ENCODE results near the gene CAMKMT. TPM values are rescaled to one million over a fixed set of nuclear protein-coding genes. Genes with fewer than 3 reads are reported as not detected.

The CAMKMT gene
- total RNA-seq, 1 experiment from 2014 or later, result 2.7 TPM

DNA sequence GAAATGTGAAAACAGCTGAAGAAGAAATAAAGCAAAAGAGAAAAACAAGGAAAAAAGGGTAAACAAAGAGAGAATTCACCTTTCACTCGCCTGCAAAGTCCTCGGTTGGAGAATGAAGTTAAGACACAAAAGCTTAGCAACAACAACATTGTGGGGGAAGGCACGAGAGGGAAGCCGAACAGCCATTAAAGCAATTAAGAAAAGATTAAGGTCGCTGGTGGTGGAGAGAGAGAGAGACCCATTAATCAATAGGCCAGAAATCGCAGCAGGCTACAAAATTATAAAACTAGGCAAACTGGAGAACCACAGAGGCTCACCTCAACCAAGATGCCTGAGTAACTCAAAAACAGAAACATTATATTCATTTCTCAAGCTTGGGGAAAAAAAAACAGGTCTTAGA is 459.8 kb downstream of the CAMKMT start:
- ChIA-PET CTCF (no interaction called here), POLR2A (ENCODE audit: unreplicated experiment) (no interaction called here)
- H3K36me3 ChIP-seq (ENCODE audit: low read depth, low read length), result no peaks in the 10 kb centered on the region
- DNase-seq (no peak), ATAC-seq (no peak)
- no peaks in the 10 kb centered on the region for H3K4me1 ChIP-seq (ENCODE audit: insufficient read depth, low read length)
- TF ChIP-seq EZH2 (IDR thresholded peaks at IDR 0.05; ENCODE audit: low read length, unreplicated experiment), result no peak
- TF ChIP-seq, protein P1, sequence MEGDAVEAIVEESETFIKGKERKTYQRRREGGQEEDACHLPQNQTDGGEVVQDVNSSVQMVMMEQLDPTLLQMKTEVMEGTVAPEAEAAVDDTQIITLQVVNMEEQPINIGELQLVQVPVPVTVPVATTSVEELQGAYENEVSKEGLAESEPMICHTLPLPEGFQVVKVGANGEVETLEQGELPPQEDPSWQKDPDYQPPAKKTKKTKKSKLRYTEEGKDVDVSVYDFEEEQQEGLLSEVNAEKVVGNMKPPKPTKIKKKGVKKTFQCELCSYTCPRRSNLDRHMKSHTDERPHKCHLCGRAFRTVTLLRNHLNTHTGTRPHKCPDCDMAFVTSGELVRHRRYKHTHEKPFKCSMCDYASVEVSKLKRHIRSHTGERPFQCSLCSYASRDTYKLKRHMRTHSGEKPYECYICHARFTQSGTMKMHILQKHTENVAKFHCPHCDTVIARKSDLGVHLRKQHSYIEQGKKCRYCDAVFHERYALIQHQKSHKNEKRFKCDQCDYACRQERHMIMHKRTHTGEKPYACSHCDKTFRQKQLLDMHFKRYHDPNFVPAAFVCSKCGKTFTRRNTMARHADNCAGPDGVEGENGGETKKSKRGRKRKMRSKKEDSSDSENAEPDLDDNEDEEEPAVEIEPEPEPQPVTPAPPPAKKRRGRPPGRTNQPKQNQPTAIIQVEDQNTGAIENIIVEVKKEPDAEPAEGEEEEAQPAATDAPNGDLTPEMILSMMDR (conservative IDR thresholded peaks at IDR 0.05; ENCODE audit: low read depth, low read length), result no peak
- no peak for TF ChIP-seq EZH2phosphoT487 (IDR thresholded peaks at IDR 0.05; ENCODE audit: borderline replicate concordance, low read length)
- H3F3A ChIP-seq (ENCODE audit: low read length, unreplicated experiment), result no peaks in the 10 kb centered on the region
- H2AFZ ChIP-seq (ENCODE audit: low read length), result no peak overlapping the region
- no peak overlapping the region for H3K4me2 ChIP-seq (ENCODE audit: low read length)
- peaks cover 32% of the 10 kb centered on the region for H3K27me3 ChIP-seq (ENCODE audit: low read length)
- intact Hi-C loops (cut with micrococcal nuclease), result no loop called here
- H3K27ac ChIP-seq (ENCODE audit: low read length), result no peak overlapping the region
- no TSS peak for BruUV-seq (replicated peaks)
- no peaks in the 10 kb centered on the region for H3K79me2 ChIP-seq (ENCODE audit: low read length)
- no peaks in the 10 kb centered on the region for H3K9me2 ChIP-seq (replicated peaks; ENCODE audit: low read length)
- H4K20me1 ChIP-seq (ENCODE audit: low read length), result no peaks in the 10 kb centered on the region
- H3K4me3 ChIP-seq (ENCODE audit: low read length), result no peak overlapping the region
- H3K9me3 ChIP-seq (ENCODE audit: low read length), result no peaks in the 10 kb centered on the region
- no peak overlapping the region for H3K9ac ChIP-seq (ENCODE audit: low read length)

DNA sequence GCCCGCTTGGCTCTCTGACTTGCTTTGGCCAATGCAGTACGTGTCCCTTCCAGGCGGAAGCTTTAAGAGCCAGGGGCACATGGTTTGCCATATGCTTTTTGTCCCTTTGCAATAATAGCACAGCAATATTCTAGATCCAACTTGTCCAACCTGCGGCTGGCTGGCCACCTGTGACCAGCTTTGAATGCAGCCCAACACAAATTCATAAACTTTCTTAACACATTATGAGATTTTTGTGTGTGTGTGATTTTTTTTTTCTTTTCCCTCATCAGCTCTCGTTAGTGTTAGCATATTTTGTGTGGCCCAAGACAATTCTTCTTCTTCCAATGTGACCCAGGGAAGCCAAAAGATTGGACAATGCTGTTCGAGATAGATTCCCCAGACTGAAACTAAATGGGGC is 460.4 kb downstream of the CAMKMT start:
- Histone ChIP-seq H2AFZ (ENCODE audit: low read length) (no peak overlapping the region), H4K20me1 (ENCODE audit: low read length) (no peaks in the 10 kb centered on the region), H3K4me2 (ENCODE audit: low read length) (no peak overlapping the region), H3K9me2 (replicated peaks; ENCODE audit: low read length) (no peaks in the 10 kb centered on the region), H3K79me2 (ENCODE audit: low read length) (no peaks in the 10 kb centered on the region), H3F3A (ENCODE audit: low read length, unreplicated experiment) (no peaks in the 10 kb centered on the region), H3K9me3 (ENCODE audit: low read length) (no peaks in the 10 kb centered on the region), H3K27me3 (ENCODE audit: low read length) (peaks cover 31% of the 10 kb centered on the region), H3K27ac (ENCODE audit: low read length) (no peak overlapping the region), H3K4me1 (ENCODE audit: insufficient read depth, low read length) (no peaks in the 10 kb centered on the region), H3K9ac (ENCODE audit: low read length) (no peak overlapping the region), H3K4me3 (ENCODE audit: low read length) (no peak overlapping the region), H3K36me3 (ENCODE audit: low read depth, low read length) (no peaks in the 10 kb centered on the region)
- BruUV-seq (replicated peaks), result no TSS peak
- ChIA-PET CTCF (no interaction called here), POLR2A (ENCODE audit: unreplicated experiment) (no interaction called here)
- intact Hi-C loops (cut with micrococcal nuclease), result no loop called here
- TF ChIP-seq EZH2 (IDR thresholded peaks at IDR 0.05; ENCODE audit: low read length, unreplicated experiment), result no peak
- no peak for TF ChIP-seq EZH2phosphoT487 (IDR thresholded peaks at IDR 0.05; ENCODE audit: borderline replicate concordance, low read length)
- TF ChIP-seq, protein P1 (conservative IDR thresholded peaks at IDR 0.05; ENCODE audit: low read depth, low read length), result no peak
- DNase-seq, result no peak
- no peak for ATAC-seq

Other genes starting within 250 kb of the CAMKMT start
- gene PPM1B, start 193.1 kb upstream of the CAMKMT start, total RNA-seq (2014; rRNA removed), result 16.0 and 17.6 TPM in 2 replicates
- 0.22 TPM in 1 of 2 replicates, not detected in the other for gene SLC3A1, start 86.5 kb upstream of the CAMKMT start, total RNA-seq (2014; rRNA removed)
- gene PREPL, start 453 bp upstream of the CAMKMT start, total RNA-seq (2014; rRNA removed), result 30.2 and 36.2 TPM in 2 replicates

All from PC-3 (cell line).